DMS153 treated with DMSO at 0.1 percent for 48 hours (cell line): ENCODE measurements around the gene SLC2A10.

ENCODE experiments used
- DNase-seq: peaks from one replicate; lab custom pipeline; 2025; ENCODE audit not compliant: unreplicated experiment; lab: John Stamatoyannopoulos, UW

The SLC2A10 gene

DNA sequence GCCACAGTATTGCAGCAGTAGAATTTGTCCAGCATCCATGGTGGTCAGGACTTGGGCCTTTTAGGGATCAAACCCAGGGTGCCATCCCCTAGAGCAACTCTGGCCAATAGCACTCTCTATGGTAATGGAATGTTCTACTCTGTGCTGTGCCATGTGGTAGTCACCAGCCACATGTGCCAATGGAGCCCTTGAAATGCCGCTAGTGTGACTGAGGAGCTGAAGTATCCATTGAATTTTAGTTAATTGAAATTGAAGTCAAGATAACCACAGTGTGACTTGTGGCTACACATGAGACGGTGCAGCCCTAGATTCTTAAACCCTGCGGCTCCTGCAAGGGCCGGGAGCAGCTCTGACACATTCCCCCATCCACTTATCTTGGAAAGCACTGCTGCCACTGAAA is 54.6 kb downstream of the SLC2A10 start:
- no peak for DNase-seq

- DNase-seq, result no peak
Measured at GRCh38 chr20:46765506-46766120, 56.2 kb downstream of the SLC2A10 start.

DNA sequence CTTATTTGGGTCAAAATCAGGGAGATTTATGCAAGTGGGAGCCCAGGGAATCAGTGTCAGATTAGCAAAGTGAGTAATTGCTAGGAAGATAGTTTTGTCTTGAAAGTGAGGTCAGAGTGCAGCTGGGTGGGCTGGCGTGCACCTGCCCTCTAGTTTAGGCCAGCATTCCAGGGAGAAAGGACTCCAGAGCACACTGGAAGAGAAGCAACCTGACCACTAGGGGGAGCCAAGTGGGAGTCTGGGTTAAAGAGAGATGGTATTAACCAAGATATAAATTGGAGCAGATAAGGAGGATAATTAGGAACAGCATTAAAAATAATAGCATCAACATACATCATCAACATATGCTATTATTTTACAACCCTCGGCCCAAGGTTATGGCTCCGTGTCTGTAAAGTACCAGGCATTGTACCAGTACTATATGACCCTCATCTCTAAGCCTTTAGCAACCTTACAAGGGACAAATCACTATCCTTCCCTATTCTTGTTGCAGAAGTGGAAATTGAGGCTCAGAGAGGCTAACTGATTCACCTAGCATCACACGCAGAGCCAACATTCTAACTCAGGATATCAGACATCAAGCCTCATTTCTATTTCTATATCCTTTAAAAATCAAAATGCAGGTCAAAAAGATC is 57.8 kb downstream of the SLC2A10 start:
- DNase-seq, result peak; percentile 42

DNA sequence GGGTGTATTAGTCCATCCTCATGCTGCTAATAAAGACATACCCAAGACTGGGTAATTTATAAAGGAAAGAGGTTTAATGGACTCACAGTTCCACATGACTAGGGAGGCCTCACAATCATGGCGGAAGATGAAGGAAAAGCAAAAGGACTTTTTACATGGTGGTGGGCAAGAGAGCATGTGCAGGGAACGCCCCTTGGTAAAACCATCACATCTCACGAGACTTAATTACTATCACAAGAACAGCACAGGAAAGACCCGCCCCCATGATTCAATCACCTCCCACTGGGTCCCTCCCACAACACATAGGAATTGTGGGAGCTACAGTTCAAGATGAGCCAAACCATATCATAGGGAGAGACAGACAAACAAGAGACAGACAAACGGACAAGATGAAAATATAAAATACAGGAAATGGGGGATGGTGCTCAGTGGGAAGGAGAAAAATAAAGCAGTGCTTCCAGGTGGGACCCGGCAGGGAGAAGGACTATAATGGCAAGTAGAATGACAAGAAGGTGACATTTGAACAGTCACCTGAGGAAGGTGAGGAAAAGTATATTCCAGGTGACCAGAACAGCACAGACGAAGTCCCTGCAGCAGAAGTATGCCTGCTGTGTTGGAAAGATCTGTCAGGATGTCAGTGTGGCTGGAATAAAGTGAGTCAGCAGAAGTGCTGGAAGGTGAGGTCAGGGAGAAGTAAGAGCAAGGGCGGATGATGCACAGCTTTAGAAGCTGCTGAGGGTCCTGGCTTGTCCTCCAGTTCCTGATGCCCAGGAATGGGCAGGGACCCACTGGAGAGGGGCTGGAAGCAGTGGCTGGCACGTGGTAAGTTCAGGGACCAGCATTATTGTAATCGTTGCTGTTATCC is 61.1 kb downstream of the SLC2A10 start:
- no peak for DNase-seq

GRCh38 chr20:46771195-46771588 is 61.7 kb downstream of the SLC2A10 start:
- no peak for DNase-seq

- DNase-seq, result no peak
Measured at GRCh38 chr20:46772901-46773300, 63.5 kb downstream of the SLC2A10 start.

GRCh38 chr20:46773680-46774079 is 64.2 kb downstream of the SLC2A10 start:
- no peak for DNase-seq

DNA sequence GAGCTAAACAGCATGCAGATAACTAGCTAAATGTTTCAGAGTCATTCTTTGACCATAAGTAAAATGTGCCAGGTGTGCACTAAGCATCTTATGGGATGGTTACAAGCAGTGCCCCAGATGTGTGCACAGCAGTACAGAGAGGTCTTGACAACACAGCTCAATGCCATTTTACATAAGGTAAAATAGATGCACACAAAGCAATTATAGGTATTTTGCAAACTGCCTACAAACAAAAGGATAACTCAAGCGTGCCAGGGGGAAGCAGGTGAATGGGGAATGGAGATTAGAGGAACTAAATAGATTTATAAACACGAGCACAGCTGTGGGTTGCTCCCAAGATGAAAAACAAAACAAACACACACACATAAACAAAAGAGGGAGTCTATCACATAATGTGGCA is 64.8 kb downstream of the SLC2A10 start:
- no peak for DNase-seq

DNA sequence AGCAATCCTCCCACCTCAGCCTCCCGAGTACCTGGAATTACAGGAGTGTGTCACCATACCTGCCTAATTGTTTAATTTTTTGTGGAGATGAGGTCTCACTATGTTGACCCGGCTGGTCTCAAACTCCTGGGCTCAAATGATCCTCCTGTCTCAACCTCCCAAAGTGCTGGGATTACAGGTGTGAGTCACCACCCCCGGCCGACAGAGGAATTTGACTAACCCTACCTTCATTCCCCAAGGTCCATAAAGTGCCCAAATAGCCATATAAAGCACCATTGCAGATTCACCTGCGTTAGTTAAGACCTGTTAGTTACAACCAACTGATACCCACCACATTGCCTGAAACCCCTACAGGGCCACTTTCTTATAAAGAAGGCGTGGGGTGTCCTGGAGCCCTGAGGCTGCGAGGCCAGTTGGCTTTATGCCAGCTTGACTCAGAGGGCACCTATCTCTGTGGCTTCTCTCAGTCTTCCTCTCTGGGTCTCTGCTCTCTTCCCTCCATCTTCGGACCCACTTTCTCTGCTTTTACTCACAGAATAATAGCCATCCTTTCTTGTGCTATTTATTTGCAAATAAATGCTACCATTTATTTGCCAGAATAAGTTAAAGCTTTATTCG is 65.6 kb downstream of the SLC2A10 start:
- DNase-seq, result no peak

GRCh38 chr20:46775806-46776205 is 66.4 kb downstream of the SLC2A10 start:
- no peak for DNase-seq

DNA sequence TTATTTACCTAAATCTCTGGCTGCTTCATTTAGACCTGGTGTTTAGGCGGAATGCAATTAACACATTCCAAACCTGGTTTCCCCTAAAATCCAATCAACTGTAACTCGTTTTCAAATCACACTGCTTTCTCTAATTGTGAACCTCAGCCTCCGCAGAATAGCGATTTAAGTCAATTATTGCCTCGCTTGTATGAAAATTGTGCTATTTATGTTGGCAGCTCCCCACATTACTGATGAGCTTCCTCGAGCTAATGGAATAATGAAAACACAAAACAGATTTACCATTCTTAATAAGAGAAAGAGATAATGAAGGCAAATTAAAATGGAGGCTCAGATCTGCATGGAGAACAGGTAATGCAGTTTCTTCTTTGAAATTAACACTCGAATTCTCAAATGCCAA is 67.9 kb downstream of the SLC2A10 start:
- no peak for DNase-seq

GRCh38 chr20:46779831-46780230 is 70.4 kb downstream of the SLC2A10 start:
- no peak for DNase-seq

DNA sequence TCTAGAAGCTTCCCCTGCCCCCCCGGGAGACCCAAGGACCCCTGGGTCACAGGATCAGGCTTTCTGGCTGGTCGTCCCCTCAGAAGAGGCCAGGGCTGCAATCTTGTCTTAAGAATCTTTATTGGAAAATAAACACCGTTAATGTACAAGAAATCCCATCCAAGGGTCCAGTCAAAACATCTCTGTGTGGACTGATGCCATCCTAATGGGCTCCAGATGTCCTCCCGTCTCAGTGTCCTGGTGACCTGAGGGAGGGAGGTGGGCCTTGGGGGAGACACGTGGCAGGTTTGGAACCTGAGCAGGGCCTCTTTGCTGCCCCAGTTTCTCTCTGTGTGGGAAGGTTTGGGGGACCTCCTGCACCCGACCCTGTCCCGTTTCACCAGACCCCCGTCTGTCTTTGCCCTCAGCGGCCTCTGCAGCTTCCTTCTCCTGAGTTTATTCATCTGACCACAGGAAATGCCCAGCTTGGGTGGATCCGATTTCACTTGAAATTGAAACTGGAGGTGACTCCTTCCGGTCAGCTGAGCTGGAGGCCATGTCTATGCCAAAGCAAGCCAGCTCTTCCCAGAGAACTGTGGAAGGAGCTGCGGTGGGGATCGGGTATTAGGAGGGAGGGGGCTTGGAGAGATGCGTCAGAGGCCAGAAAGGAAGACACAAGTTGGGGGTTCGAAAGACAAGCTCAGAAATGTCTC is 75.1 kb downstream of the SLC2A10 start:
- DNase-seq, result no peak
